Gastroesophageal sphincter (tissue), 3 donors: ENCODE results near the gene PDE4A.

ENCODE experiments used
- POLR2A ChIP-seq, 2 donors: fragments of 450-650 bp; IDR thresholded peaks; one replicate each; pipeline ENCODE4 v1.6.1; 2017; ENCODE audit warnings: antibody characterized with exemption in 2 of 2, mild to moderate bottlenecking in 2 of 2, moderate library complexity in 1 of 2
- POLR2AphosphoS5 ChIP-seq: sonication (generic); formaldehyde crosslinking; IDR thresholded peaks from one replicate; pipeline ENCODE4 v1.6.1; 2017; ENCODE audit warnings: antibody characterized with exemption
- TF ChIP-seq, protein P1 (sequence below), 4 experiments: fragments of 200-600 bp in 2 of 4; fragments of 450-650 bp in 2 of 4; sonication (generic) in 1 of 4; IDR thresholded peaks; one replicate each; pipeline ENCODE4 v1.5.1; 2017 to 2019; ENCODE audit warnings: antibody characterized with exemption in 4 of 4, mild to moderate bottlenecking in 2 of 4, moderate library complexity in 2 of 4

DNA sequence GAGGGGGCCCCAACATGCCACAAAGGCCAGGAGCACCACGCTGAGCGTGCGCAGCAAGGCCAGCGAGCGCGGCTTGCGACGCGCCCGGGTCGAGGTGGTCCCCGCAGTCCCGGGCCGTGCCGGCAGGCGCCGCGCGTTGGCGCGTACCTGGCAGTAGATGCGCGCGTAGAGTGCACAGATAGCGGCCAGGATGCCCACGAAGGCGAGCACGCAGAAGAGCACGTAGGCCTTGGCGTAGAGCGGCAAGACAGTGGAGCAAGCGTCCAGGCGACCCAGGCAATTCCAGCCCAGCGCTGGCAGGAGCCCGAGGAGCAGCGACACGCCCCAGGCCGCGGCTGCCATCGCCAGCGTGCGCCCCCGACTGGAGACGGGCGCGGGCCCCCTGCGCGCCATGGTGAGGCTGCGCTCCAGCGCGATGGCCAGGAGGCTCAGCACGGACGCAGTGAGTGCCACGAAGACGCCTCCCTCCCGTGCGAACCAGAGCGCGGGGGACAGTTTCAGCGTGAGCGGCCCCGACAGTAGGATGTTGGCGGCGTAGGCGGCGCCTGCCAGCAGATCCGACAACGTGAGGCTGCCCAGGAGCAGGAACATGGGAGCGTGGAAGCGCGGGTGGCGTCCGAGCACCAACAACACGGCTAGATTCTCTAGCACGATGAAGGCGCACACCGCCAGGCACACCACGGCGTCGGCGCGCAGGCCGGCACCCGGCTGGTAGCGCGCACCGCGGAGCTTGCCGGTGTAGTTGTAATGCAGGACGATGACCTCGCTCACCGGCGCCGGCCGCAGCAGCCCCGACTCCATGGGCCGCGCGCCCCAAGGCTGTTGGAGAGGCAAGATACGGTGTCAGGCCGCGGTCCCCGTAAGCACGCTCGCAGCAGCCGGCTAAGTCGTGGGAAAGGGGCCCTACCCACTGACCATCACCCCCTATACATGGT is 94.1 kb downstream of the PDE4A start:
- TF ChIP-seq, protein P1, sequence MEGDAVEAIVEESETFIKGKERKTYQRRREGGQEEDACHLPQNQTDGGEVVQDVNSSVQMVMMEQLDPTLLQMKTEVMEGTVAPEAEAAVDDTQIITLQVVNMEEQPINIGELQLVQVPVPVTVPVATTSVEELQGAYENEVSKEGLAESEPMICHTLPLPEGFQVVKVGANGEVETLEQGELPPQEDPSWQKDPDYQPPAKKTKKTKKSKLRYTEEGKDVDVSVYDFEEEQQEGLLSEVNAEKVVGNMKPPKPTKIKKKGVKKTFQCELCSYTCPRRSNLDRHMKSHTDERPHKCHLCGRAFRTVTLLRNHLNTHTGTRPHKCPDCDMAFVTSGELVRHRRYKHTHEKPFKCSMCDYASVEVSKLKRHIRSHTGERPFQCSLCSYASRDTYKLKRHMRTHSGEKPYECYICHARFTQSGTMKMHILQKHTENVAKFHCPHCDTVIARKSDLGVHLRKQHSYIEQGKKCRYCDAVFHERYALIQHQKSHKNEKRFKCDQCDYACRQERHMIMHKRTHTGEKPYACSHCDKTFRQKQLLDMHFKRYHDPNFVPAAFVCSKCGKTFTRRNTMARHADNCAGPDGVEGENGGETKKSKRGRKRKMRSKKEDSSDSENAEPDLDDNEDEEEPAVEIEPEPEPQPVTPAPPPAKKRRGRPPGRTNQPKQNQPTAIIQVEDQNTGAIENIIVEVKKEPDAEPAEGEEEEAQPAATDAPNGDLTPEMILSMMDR (IDR thresholded peaks at IDR 0.05): no peak
- no peak for TF ChIP-seq POLR2A (IDR thresholded peaks at IDR 0.05)
- no peak for TF ChIP-seq POLR2AphosphoS5
